ENCODE measurements around the gene CLDN5. TPM values are rescaled to one million over a fixed set of nuclear protein-coding genes. Genes with fewer than 3 reads are reported as not detected.

The CLDN5 gene
- total RNA-seq, 1 donor from 2014 or later = not detected

- Histone ChIP-seq H2AFZ (ENCODE audit: low read depth, low read length) (no peak overlapping the region), H4K20me1 (ENCODE audit: insufficient read depth, low read length) (no peaks in the 10 kb centered on the region), H3K27ac (ENCODE audit: low read depth, low read length) (no peak overlapping the region), H3K4me3 (ENCODE audit: insufficient read depth, low read depth, low read length) (no peak overlapping the region), H3K4me2 (ENCODE audit: low read length) (no peak overlapping the region), H3K36me3 (ENCODE audit: insufficient read depth, low read length) (peaks cover 2% of the 10 kb centered on the region), H3K4me1 (ENCODE audit: insufficient read depth, low read length) (peaks cover 1% of the 10 kb centered on the region), H3K79me2 (ENCODE audit: insufficient read depth, low read length) (no peaks in the 10 kb centered on the region), H3K9me3 (ENCODE audit: insufficient read depth, low read depth, low read length) (no peaks in the 10 kb centered on the region), H3K9ac (ENCODE audit: low read length) (no peak overlapping the region), H3K27me3 (ENCODE audit: insufficient read depth, low read length) (peaks cover 3% of the 10 kb centered on the region)
- no peak for DNase-seq (ENCODE audit: low read depth)
- no peak for TF ChIP-seq CTCF (IDR thresholded peaks at IDR 0.05; ENCODE audit: insufficient read depth, low read depth, low read length)
- no peak for TF ChIP-seq EZH2 (IDR thresholded peaks at IDR 0.05; ENCODE audit: insufficient read depth, low read length)
- H3K27me3 Mint-ChIP-seq (ENCODE audit: low read depth, unreplicated experiment) = peaks cover 30% of the 10 kb centered on the region
- no peak overlapping the region for H3K4me3 Mint-ChIP-seq (ENCODE audit: unreplicated experiment)
- FAIRE-seq = no peak
- peaks cover 3% of the 10 kb centered on the region for H3K9me3 Mint-ChIP-seq (ENCODE audit: unreplicated experiment)
- H3K36me3 Mint-ChIP-seq (ENCODE audit: low read depth, unreplicated experiment) = no peaks in the 10 kb centered on the region
- no peak overlapping the region for H3K27ac Mint-ChIP-seq (ENCODE audit: unreplicated experiment)
- peaks cover 9% of the 10 kb centered on the region for H3K4me1 Mint-ChIP-seq (ENCODE audit: low read depth, unreplicated experiment)
Observed at GRCh38 chr22:19517919-19518611, 6.1 kb downstream of the CLDN5 start.

- no peak for TF ChIP-seq CTCF (IDR thresholded peaks at IDR 0.05; ENCODE audit: insufficient read depth, low read depth, low read length)
- TF ChIP-seq EZH2 (IDR thresholded peaks at IDR 0.05; ENCODE audit: insufficient read depth, low read length) = no peak
- H3K4me3 ChIP-seq (ENCODE audit: insufficient read depth, low read depth, low read length) = no peak overlapping the region
- H3K79me2 ChIP-seq (ENCODE audit: insufficient read depth, low read length) = no peaks in the 10 kb centered on the region
- Mint-ChIP-seq H3K4me1 (ENCODE audit: low read depth, unreplicated experiment) (peaks cover 9% of the 10 kb centered on the region), H3K36me3 (ENCODE audit: low read depth, unreplicated experiment) (no peaks in the 10 kb centered on the region), H3K27me3 (ENCODE audit: low read depth, unreplicated experiment) (peaks cover 26% of the 10 kb centered on the region), H3K9me3 (ENCODE audit: unreplicated experiment) (peaks cover 3% of the 10 kb centered on the region), H3K4me3 (ENCODE audit: unreplicated experiment) (no peak overlapping the region), H3K27ac (ENCODE audit: unreplicated experiment) (no peak overlapping the region)
- peaks cover 2% of the 10 kb centered on the region for H3K36me3 ChIP-seq (ENCODE audit: insufficient read depth, low read length)
- no peaks in the 10 kb centered on the region for H3K27me3 ChIP-seq (ENCODE audit: insufficient read depth, low read length)
- no peaks in the 10 kb centered on the region for H3K9me3 ChIP-seq (ENCODE audit: insufficient read depth, low read depth, low read length)
- no peaks in the 10 kb centered on the region for H4K20me1 ChIP-seq (ENCODE audit: insufficient read depth, low read length)
- no peak for DNase-seq (ENCODE audit: low read depth)
- no peaks in the 10 kb centered on the region for H3K4me1 ChIP-seq (ENCODE audit: insufficient read depth, low read length)
- H3K27ac ChIP-seq (ENCODE audit: low read depth, low read length) = no peak overlapping the region
- H3K4me2 ChIP-seq (ENCODE audit: low read length) = no peak overlapping the region
- no peak overlapping the region for H2AFZ ChIP-seq (ENCODE audit: low read depth, low read length)
- FAIRE-seq = no peak
- H3K9ac ChIP-seq (ENCODE audit: low read length) = no peak overlapping the region
Observed at GRCh38 chr22:19517171-19517500, 7.1 kb downstream of the CLDN5 start.

GRCh38 chr22:19516378-19517170 lies 7.6 kb downstream of the CLDN5 start:
- no peak overlapping the region for H3K4me3 Mint-ChIP-seq (ENCODE audit: unreplicated experiment)
- Histone ChIP-seq H3K27ac (ENCODE audit: low read depth, low read length) (no peak overlapping the region), H3K36me3 (ENCODE audit: insufficient read depth, low read length) (peaks cover 2% of the 10 kb centered on the region), H3K9me3 (ENCODE audit: insufficient read depth, low read depth, low read length) (no peaks in the 10 kb centered on the region), H3K4me1 (ENCODE audit: insufficient read depth, low read length) (no peaks in the 10 kb centered on the region), H3K4me3 (ENCODE audit: insufficient read depth, low read depth, low read length) (no peak overlapping the region), H3K27me3 (ENCODE audit: insufficient read depth, low read length) (no peaks in the 10 kb centered on the region), H4K20me1 (ENCODE audit: insufficient read depth, low read length) (no peaks in the 10 kb centered on the region), H2AFZ (ENCODE audit: low read depth, low read length) (no peak overlapping the region), H3K4me2 (ENCODE audit: low read length) (no peak overlapping the region), H3K79me2 (ENCODE audit: insufficient read depth, low read length) (no peaks in the 10 kb centered on the region), H3K9ac (ENCODE audit: low read length) (no peak overlapping the region)
- no peaks in the 10 kb centered on the region for H3K36me3 Mint-ChIP-seq (ENCODE audit: low read depth, unreplicated experiment)
- H3K4me1 Mint-ChIP-seq (ENCODE audit: low read depth, unreplicated experiment) = peaks cover 8% of the 10 kb centered on the region
- FAIRE-seq (no peak), DNase-seq (ENCODE audit: low read depth) (no peak)
- H3K27ac Mint-ChIP-seq (ENCODE audit: unreplicated experiment) = no peak overlapping the region
- TF ChIP-seq CTCF (IDR thresholded peaks at IDR 0.05; ENCODE audit: insufficient read depth, low read depth, low read length) (no peak), EZH2 (IDR thresholded peaks at IDR 0.05; ENCODE audit: insufficient read depth, low read length) (no peak)
- peaks cover 21% of the 10 kb centered on the region for H3K27me3 Mint-ChIP-seq (ENCODE audit: low read depth, unreplicated experiment)
- peaks cover 3% of the 10 kb centered on the region for H3K9me3 Mint-ChIP-seq (ENCODE audit: unreplicated experiment)

Measured in astrocyte (in vitro differentiated cells and primary cell).